NCI-H146 treated with DMSO at 0.1 percent for 48 hours (cell line): ENCODE results near the gene FGD5.

ENCODE experiments used
- DNase-seq: peaks from one replicate; lab custom pipeline; 2025; ENCODE audit not compliant: unreplicated experiment; lab: John Stamatoyannopoulos, UW

The FGD5 gene

DNA sequence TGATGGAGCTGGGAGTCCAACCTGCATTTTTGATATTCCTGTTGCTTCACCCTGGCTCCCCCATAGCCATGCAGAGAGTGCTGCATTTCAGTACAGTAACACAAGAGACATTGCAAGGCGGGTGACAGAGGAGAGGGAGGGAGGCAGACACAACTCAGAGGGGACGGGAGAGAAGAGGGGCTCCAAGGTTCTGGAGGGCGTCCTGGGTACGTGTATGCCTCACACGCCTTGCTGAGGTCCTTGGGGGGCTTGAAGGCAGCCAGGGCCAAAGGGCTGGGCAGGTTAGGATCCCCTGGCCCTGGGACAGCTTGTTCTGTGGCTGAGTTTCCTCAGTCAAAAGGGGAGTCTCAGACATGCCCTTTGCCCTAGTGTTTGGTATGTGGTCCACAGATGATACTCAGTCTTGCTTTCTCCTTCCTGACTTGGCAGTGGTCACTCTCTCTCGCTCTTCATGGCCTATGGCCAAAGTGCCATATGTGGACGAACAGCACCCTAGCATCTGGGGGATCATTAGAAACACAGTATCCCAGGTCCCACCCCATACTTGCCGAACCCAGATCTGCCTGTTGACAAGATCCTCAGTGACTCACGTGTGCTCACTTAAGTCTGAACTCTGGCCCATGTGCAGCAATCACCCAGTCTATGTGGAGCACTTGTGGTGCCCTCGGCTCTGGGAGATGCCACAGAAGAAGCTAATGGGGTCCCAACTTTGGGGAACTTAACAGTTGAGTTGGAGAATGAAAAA is 52.9 kb downstream of the FGD5 start:
- no peak for DNase-seq

DNA sequence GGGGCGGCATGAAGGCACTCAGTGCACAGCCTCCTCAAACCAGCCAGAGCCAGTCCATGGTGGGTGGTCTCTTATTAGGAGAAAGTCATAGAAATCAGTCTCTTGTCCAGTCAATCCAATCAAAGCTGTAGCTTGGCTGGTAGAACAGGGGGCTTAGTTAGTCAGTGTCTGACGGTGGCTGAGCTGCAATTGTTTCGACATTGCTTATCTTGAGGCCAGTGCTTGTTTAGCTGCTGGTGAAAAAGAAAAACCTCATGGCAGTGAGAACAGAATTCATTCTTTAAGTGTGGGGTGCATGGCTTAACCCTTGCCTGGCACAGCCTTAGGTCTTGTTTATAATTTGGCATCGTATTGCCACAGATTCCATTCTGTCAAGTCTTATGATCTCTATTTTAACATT is 53.9 kb downstream of the FGD5 start:
- DNase-seq, result no peak

DNA sequence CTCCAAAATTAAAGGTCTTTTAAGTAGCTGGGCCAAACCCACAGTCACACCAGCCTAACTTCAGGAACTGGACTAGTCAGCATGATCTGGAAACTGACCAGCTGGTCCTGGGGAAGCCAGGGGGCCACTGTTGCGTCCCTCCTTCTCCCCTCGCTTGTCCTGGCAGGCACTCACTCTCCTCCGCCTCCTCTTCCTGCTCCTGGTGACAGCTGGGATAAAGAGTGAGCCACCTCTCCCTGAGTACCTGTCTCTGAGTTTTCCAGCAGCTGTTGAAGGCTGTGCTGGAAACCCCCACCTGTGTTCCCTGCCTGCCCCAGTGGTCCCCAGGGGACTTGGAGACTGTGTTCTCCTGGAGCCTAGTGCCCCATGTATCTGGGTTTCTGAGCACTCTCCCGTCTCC is 56.0 kb downstream of the FGD5 start:
- no peak for DNase-seq

GRCh38 chr3:14875411-14876175 is 56.8 kb downstream of the FGD5 start:
- no peak for DNase-seq

- DNase-seq, result no peak
Observed at GRCh38 chr3:14876921-14877333, 58.2 kb downstream of the FGD5 start.

DNA sequence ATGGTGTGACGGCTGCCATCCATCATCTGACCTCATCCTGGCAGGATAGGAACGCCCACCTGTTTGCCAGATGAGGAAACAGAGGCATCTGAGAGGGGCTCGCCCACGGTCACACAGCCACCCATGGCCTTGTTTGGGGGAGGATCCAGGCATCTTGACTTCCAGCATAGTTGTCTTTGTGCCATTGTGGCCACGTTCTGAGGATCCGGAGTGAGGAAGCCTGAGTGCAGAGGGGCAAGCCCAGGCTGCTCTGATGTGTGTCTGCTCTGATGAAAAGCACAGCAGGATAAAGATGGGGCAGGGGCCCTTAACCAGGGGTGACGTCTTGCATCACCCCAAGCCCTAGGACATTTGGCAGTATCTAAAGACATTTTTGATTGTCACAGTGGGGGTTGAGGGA is 58.7 kb downstream of the FGD5 start:
- DNase-seq, result no peak

DNA sequence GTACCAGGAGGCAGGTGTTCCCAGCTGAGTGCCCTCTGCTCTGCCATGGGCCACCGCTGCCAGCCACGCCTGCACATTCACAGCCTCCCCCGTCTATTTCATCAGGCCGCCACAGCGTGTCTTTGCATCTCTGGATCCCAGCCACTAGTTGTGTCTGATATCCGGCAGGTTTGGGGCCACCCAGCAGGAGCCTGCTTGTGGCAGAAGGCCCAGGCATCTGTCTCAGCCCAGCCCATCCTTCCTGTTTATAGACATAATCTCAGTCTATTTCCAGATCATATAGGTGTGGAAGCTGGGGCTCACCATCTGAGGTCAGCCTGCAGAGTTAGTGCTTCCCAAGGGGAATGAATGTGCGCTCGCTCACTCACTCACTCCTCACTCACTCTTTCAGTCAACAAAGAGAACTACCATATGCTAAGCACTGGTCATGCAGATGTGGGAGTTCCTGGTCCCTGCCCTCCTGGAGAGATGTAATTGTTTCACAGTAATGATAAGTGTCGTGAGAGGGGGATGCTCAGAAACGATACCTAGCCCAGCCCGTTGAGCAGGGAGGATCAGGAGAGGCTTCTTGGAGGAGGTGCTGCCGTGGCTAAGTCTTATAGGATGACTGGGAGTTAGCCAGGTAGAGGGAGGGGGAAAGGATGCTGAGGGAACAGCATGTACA is 60.6 kb downstream of the FGD5 start:
- no peak for DNase-seq

- no peak for DNase-seq
Observed at GRCh38 chr3:14880447-14881106, 61.8 kb downstream of the FGD5 start.

DNA sequence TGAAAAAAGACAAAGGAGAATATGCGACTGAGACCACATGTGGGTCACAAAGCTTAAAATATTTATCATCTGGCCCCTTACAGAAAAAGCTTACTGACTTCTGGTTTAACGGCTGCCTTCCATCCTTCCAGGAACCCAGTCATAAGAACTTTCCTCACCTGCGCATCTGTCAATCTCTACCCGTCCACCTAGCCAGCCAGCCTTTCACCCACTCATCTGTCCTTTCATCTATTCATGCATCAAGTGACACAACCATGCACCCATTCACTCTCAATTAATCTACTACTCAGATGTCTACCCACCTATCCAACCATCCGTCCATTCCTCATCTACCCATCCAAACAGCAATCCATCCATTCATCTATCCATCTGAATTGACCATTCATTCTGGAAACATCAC is 64.5 kb downstream of the FGD5 start:
- DNase-seq, result no peak

DNA sequence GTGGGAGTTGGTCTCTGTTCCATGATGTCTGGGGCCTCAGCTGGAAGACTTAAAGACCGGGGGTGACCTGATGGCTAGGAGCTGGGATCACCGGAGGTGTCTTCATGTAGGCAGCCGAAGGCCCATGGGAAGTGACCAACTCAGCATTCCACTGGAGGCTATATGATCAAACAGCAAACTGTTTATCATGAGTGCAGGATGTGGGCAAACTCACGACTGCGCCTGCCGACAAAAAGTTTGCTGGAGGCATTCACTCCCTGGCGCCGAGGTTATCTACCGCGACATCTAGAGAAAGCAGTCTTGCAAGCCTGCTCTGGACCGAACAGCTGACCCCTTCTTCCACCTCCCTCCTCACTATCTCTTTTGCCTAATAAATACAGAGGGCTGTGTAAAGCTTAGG is 65.9 kb downstream of the FGD5 start:
- DNase-seq, result no peak

DNA sequence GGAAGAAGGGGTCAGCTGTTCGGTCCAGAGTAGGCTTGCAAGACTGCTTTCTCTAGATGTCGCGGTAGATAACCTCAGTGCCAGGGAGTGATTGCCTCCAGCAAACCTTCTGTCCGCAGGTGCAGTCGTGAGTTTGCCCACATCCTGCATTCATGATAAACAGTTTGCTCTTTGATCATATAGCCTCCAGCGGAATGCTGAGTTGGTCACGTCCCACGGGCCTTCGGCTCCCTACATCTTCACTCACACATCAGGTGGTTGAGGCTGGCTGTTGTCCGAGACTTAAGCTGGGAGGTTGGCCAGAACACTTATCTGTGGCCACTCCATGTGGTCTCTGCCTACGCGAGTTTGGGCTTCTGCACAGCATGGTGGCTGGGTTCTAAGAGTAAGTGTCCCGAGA is 66.5 kb downstream of the FGD5 start:
- no peak for DNase-seq

- DNase-seq, result no peak
Observed at GRCh38 chr3:14886101-14886500, 67.3 kb downstream of the FGD5 start.

DNA sequence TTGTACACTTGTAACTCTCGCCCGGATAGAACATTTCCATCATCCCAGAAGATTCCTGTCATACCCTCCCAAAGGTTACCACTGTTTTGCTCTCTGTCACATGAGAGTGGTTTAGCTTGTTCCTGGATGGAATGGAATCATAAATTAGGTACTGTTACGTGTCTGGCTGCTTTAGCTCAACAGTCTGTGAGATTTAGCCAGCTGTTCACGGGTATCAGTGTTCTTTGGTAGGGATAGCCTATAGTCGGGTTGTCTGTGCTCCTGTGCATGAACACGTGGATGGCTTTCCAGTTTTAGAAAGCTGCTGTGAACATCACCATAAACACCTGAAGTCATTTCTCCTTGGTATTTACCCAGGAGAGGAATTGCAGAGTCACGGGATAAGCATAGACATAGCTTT is 70.4 kb downstream of the FGD5 start:
- no peak for DNase-seq

DNA sequence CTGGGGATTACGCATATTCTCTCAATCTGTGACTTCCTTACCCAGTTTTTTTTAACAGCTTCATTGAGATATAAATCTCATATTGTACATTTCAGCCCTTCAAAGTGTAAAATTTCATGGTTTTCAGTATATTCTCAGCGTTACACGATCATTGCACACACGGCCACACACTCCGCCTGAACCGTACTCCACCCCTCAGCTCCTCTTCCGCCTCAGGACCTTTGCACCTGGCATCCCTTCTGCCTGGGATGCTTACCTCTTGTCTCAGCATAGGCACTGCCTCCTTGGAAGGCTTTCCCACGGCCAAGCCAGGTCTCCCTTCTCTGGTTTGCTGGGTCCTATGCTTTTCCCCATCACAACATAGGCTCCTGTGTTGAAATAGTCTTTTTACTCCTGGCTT is 71.2 kb downstream of the FGD5 start:
- DNase-seq, result no peak

DNA sequence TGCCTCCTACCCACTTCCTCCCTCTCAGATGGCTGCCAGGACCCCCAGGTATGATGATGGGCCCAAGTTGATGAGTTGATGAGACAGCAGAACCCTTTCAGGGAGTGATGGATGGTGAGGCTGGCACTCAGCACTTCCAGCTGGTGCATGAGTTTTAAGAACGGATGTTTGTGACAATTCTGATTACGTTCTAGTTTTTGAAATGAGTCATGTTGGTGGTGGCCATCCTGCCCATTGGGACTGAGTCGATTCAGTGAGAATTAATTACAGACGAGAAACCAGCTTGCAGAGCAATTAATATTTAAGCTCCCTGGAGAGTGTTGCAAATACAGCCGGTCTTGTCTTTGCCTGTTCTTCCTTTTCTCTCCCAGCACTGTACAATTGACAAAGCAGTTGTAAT is 71.7 kb downstream of the FGD5 start:
- DNase-seq, result no peak

DNA sequence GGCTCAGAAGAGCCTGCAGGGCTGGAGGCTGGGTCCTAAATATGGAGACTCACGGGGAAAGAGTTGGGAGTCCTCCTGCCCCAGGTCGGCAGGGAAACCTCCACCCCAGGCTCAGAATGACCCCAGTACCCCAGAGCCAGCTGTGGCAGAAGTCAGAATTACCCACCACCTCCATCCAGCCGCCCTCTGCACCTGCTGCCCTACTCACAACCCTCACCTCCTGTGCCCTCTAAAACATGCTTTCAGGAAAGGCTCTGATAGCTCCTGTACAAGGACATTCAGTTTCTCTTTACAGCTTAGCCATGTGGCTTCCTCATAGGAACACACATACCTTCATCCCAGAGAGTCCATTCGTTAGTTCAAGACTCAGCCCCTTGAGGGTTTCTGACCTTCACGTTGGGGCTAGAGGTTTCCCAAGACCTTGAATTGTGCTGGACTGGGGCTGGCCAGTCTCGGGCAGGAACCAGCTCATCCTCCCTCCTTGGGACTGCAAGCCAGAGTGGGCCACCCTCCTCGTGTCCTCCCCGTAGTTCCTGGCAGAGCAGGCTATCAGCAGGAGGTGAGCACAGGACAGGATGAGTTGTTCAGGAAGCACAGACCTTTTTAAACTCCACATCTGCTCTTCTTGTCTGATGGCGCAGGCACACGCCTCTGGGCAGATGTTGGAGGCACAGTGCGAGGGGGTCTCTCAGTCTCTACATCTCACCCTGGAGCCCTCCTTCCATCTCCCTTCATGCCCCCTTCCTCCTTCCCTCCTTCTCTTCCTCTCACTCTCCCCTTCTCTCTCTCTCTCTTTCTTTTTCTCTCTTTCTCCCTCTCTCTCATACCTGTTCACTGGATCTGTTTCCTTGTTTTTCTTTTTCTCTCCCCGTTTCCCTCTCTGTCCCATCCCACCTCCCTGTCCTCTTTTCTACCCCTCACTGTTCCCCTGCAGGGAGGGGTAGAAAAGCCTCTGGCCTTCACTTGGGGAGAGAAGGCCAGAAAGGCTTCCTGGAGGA is 72.7 kb downstream of the FGD5 start:
- no peak for DNase-seq

GRCh38 chr3:14892226-14892625 is 73.5 kb downstream of the FGD5 start:
- DNase-seq, result no peak

DNA sequence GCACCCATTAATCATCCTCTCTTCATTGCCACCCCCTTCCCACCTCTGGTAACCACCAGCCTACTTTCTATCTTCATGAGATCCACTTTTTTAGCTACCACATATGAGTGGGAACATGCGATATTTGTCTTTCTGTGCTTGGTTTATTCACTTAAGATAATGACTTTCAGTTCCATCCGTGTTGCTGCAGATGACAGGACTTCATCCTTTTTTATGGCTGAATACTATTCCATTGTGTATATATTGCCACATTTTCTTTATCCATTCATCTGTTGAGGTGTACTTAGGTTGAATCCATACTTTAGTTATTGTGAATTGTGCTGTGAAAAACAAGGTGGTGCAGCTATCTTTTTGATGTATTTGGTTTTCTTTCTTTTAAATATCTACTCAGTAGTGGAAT is 75.3 kb downstream of the FGD5 start:
- DNase-seq, result no peak

GRCh38 chr3:14897266-14897665 is 78.5 kb downstream of the FGD5 start:
- DNase-seq, result no peak

DNA sequence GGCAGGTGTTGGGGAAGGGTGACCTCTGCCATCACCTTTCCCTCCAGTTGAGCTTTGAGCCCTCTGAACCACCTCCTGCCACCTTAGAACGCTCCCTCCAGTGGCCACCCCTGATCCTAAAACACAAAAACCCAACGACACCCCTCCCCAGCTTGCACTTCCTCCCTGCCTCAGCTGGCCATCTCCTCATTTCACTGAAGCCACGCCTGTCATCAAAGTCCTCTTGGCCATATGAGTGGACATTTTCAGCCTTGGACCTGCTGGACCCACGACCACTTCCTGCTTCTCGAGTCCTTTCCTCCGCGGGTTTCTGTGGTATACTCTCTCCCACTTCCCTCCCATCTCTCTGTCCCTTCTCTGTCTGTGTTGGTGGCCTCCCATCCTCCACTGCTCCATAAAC is 80.2 kb downstream of the FGD5 start:
- DNase-seq, result no peak
